Measurements from ENCODE around the gene HECTD4. TPM values are rescaled to one million over a fixed set of nuclear protein-coding genes. Genes with fewer than 3 reads are reported as not detected.
A peak's percentile ranks its signal among the peaks of the same experiment; 100 is the strongest.
"Not testable (repeated sequence)": the region's sequence is repeated elsewhere in the genome, so short reads cannot be mapped to it uniquely, and the experiment has no call there.

The HECTD4 gene
- total RNA-seq, 1 experiment from 2014 or later, result 24.6 TPM

- Histone ChIP-seq H3K79me2 (ENCODE audit: low read length) (peaks cover 55% of the 10 kb centered on the region), H4K20me1 (ENCODE audit: low read length) (peaks cover 27% of the 10 kb centered on the region), H3K4me1 (ENCODE audit: insufficient read depth, low read length) (peaks cover 15% of the 10 kb centered on the region), H3F3A (ENCODE audit: low read length, unreplicated experiment) (no peaks in the 10 kb centered on the region), H3K9ac (ENCODE audit: low read length) (peak within 1 kb of the TSS; percentile 97), H3K9me2 (replicated peaks; ENCODE audit: low read length) (no peaks in the 10 kb centered on the region), H3K27me3 (ENCODE audit: low read length) (no peaks in the 10 kb centered on the region), H2AFZ (ENCODE audit: low read length) (peak within 1 kb of the TSS; percentile 99), H3K9me3 (ENCODE audit: low read length) (no peaks in the 10 kb centered on the region), H3K4me3 (ENCODE audit: low read length) (peak within 1 kb of the TSS; percentile 100), H3K4me2 (ENCODE audit: low read length) (peak within 1 kb of the TSS; percentile 83), H3K27ac (ENCODE audit: low read length) (peak within 1 kb of the TSS; percentile 51), H3K36me3 (ENCODE audit: low read depth, low read length) (peaks cover 11% of the 10 kb centered on the region; the same call in 1 of the 2 replicates)
- ChIA-PET POLR2A (ENCODE audit: unreplicated experiment) (interaction anchor here (0.7 kb wide), 1 partner anchor 534 kb away, joined by 3 read pairs; no protein-coding TSS in a partner anchor), CTCF (no interaction called here)
- intact Hi-C loops (cut with micrococcal nuclease), result no loop called here
- DNase-seq, result peak; percentile 82
- TF ChIP-seq EZH2 (IDR thresholded peaks at IDR 0.05; ENCODE audit: low read length, unreplicated experiment), result no peak
- peak; percentile 63 for TF ChIP-seq CTCF (conservative IDR thresholded peaks at IDR 0.05; ENCODE audit: low read depth, low read length)
- BruUV-seq (replicated peaks), result no TSS peak
- ATAC-seq, result peak; percentile 86
Observed at GRCh38 chr12:112418608-112419296, 36.5 kb upstream of the HECTD4 start, which contains the start of gene PTPN11. Gene PTPN11 (plus strand): TSS chr12:112418947. CDS start chr12:112419112, 165 bp downstream.

GRCh38 chr12:112418273-112418607 lies 36.0 kb upstream of the HECTD4 start:
- BruUV-seq (replicated peaks), result TSS peak; percentile 97
- H3K4me2 ChIP-seq (ENCODE audit: low read length), result peak overlapping the region; percentile 83
- intact Hi-C loops (cut with micrococcal nuclease), result no loop called here
- H3K27me3 ChIP-seq (ENCODE audit: low read length), result no peaks in the 10 kb centered on the region
- DNase-seq, result no peak
- ChIA-PET POLR2A (ENCODE audit: unreplicated experiment) (no interaction called here), CTCF (no interaction called here)
- ATAC-seq, result no peak
- peak overlapping the region; percentile 51 for H3K27ac ChIP-seq (ENCODE audit: low read length)
- no peaks in the 10 kb centered on the region for H3K9me2 ChIP-seq (replicated peaks; ENCODE audit: low read length)
- H3K36me3 ChIP-seq (ENCODE audit: low read depth, low read length), result peaks cover 11% of the 10 kb centered on the region; the same call in 1 of the 2 replicates
- peak overlapping the region; percentile 99 for H2AFZ ChIP-seq (ENCODE audit: low read length)
- H3K9ac ChIP-seq (ENCODE audit: low read length), result peak overlapping the region; percentile 97
- H4K20me1 ChIP-seq (ENCODE audit: low read length), result peaks cover 25% of the 10 kb centered on the region
- H3F3A ChIP-seq (ENCODE audit: low read length, unreplicated experiment), result no peaks in the 10 kb centered on the region
- H3K79me2 ChIP-seq (ENCODE audit: low read length), result peaks cover 50% of the 10 kb centered on the region
- TF ChIP-seq EZH2phosphoT487 (IDR thresholded peaks at IDR 0.05; ENCODE audit: borderline replicate concordance, low read length) (no peak), CTCF (conservative IDR thresholded peaks at IDR 0.05; ENCODE audit: low read depth, low read length) (no peak), EZH2 (IDR thresholded peaks at IDR 0.05; ENCODE audit: low read length, unreplicated experiment) (no peak)
- peak overlapping the region; percentile 100 for H3K4me3 ChIP-seq (ENCODE audit: low read length)
- H3K4me1 ChIP-seq (ENCODE audit: insufficient read depth, low read length), result peaks cover 15% of the 10 kb centered on the region
- H3K9me3 ChIP-seq (ENCODE audit: low read length), result no peaks in the 10 kb centered on the region

- Histone ChIP-seq H3K4me1 (ENCODE audit: insufficient read depth, low read length) (peaks cover 11% of the 10 kb centered on the region), H3K79me2 (ENCODE audit: low read length) (peaks cover 22% of the 10 kb centered on the region)
- CTCF ChIA-PET; H2AFZ ChIP-seq (ENCODE audit: low read length); DNase-seq; H3K4me3 ChIP-seq (ENCODE audit: low read length); H3K27me3 ChIP-seq (ENCODE audit: low read length); H3F3A ChIP-seq (ENCODE audit: low read length, unreplicated experiment); BruUV-seq (replicated peaks); H3K9ac ChIP-seq (ENCODE audit: low read length); H3K9me2 ChIP-seq (replicated peaks; ENCODE audit: low read length); H3K27ac ChIP-seq (ENCODE audit: low read length); H4K20me1 ChIP-seq (ENCODE audit: low read length); H3K36me3 ChIP-seq (ENCODE audit: low read depth, low read length); ATAC-seq; intact Hi-C loops (cut with micrococcal nuclease); H3K4me2 ChIP-seq (ENCODE audit: low read length); H3K9me3 ChIP-seq (ENCODE audit: low read length): not testable (repeated sequence)
- POLR2A ChIA-PET (ENCODE audit: unreplicated experiment), result interaction anchor here (0.6 kb wide), 2 partner anchors 115 to 351 kb away, joined by 3 read pairs; no protein-coding TSS in a partner anchor
Observed at GRCh38 chr12:112415457-112415856, 33.2 kb upstream of the HECTD4 start.

All from PC-3 (cell line).